GM23338 (cell line): ENCODE data around the gene ATF7IP2. TPM values are rescaled to one million over a fixed set of nuclear protein-coding genes. Genes with fewer than 3 reads are reported as not detected.

Experiments
- ATAC-seq: fragments of 200-7000 bp; cut with Tn5 transposase; 3 replicates; pipeline ENCODE4 v1.9.1; 2020
- DNase-seq: peaks from one replicate; pipeline ENCODE4 v3.0.0-alpha.2; 2015; ENCODE audit warnings: low spot score
- H2AFZ ChIP-seq: fragments of 200-600 bp; sonication (generic); 2 replicates; pipeline ENCODE4 v1.8.0; 2016; ENCODE audit warnings: antibody characterized with exemption, mild to moderate bottlenecking, moderate library complexity
- H3F3A ChIP-seq: fragments of 200-600 bp; sonication (generic); replicated peaks from 2 replicates; pipeline ENCODE4 v1.8.0; 2017; ENCODE audit warnings: antibody characterized with exemption, mixed run types, low read depth
- H3K27ac ChIP-seq: fragments of 200-600 bp; sonication (generic); 2 replicates; pipeline ENCODE4 v1.6.1; 2016; ENCODE audit warnings: low read depth
- H3K27me3 ChIP-seq: fragments of 200-600 bp; sonication (generic); 2 replicates; pipeline ENCODE4 v1.8.0; 2016; ENCODE audit warnings: mild to moderate bottlenecking, mixed run types, moderate library complexity; ENCODE audit not compliant: insufficient read depth
- H3K36me3 ChIP-seq: fragments of 200-600 bp; sonication (generic); 2 replicates; pipeline ENCODE4 v1.8.0; 2016; ENCODE audit warnings: mild to moderate bottlenecking; ENCODE audit not compliant: insufficient read depth
- H3K4me1 ChIP-seq: fragments of 200-600 bp; sonication (generic); 2 replicates; pipeline ENCODE4 v1.8.0; 2016; ENCODE audit warnings: mild to moderate bottlenecking, moderate library complexity; ENCODE audit not compliant: insufficient read depth
- H3K4me2 ChIP-seq: fragments of 200-600 bp; sonication (generic); 2 replicates; pipeline ENCODE4 v1.7.1; 2017; ENCODE audit warnings: mixed run types
- H3K4me3 ChIP-seq: fragments of 200-600 bp; sonication (generic); 2 replicates; pipeline ENCODE4 v1.6.1; 2016; ENCODE audit warnings: mixed run types
- H3K79me2 ChIP-seq: fragments of 200-600 bp; sonication (generic); replicated peaks from 2 replicates; pipeline ENCODE4 v1.8.0; 2017; ENCODE audit warnings: mild to moderate bottlenecking; ENCODE audit not compliant: insufficient read depth
- H3K9me2 ChIP-seq: fragments of 200-600 bp; sonication (generic); 2 replicates; pipeline ENCODE4 v1.8.0; 2017; ENCODE audit not compliant: insufficient read depth
- H4K20me1 ChIP-seq: fragments of 200-600 bp; sonication (generic); replicated peaks from 2 replicates; pipeline ENCODE4 v1.8.0; 2017; ENCODE audit warnings: mild to moderate bottlenecking; ENCODE audit not compliant: insufficient read depth
- H3K27ac Mint-ChIP-seq: 2 replicates; pipeline ENCODE4 v1.8.0; 2020; ENCODE audit warnings: inconsistent platforms, mild to moderate bottlenecking, moderate library complexity, mixed read lengths
- H3K27me3 Mint-ChIP-seq: 3 replicates; pipeline ENCODE4 v1.8.0; 2022; ENCODE audit warnings: low read depth, mild to moderate bottlenecking, moderate library complexity, mixed read lengths, inconsistent platforms; ENCODE audit not compliant: insufficient read depth, poor library complexity
- H3K36me3 Mint-ChIP-seq: 3 replicates; pipeline ENCODE4 v1.8.0; 2021; ENCODE audit warnings: low read depth, mild to moderate bottlenecking, inconsistent platforms, moderate library complexity, mixed read lengths
- H3K4me1 Mint-ChIP-seq: 3 replicates; pipeline ENCODE4 v1.8.0; 2020; ENCODE audit warnings: mild to moderate bottlenecking, inconsistent platforms, mixed read lengths
- H3K4me3 Mint-ChIP-seq: 3 replicates; pipeline ENCODE4 v1.8.0; 2021; ENCODE audit warnings: moderate library complexity, mild to moderate bottlenecking, inconsistent platforms, mixed read lengths
- H3K9me3 Mint-ChIP-seq: 3 replicates; pipeline ENCODE4 v1.8.0; 2020; ENCODE audit warnings: moderate library complexity, mild to moderate bottlenecking, inconsistent platforms, mixed read lengths
- CREB1 ChIP-seq: fragments of 250-450 bp; sonication (Bioruptor Pico); IDR thresholded peaks from 2 replicates; pipeline ENCODE4 v1.5.0; 2020; ENCODE audit warnings: low read depth, mild to moderate bottlenecking, moderate library complexity
- EZH2 ChIP-seq: fragments of 200-600 bp; sonication (generic); IDR thresholded peaks from one replicate; pipeline ENCODE4 v1.8.0; 2017; ENCODE audit warnings: antibody characterized with exemption, mild to moderate bottlenecking, low read depth; ENCODE audit not compliant: unreplicated experiment
- EZH2phosphoT487 ChIP-seq: fragments of 200-600 bp; sonication (generic); IDR thresholded peaks from one replicate; pipeline ENCODE4 v1.8.1; 2018; ENCODE audit warnings: antibody characterized with exemption; ENCODE audit not compliant: unreplicated experiment
- JUNB ChIP-seq: IDR thresholded peaks from one replicate; pipeline ENCODE4 v1.6.1; 2016; ENCODE audit warnings: antibody characterized with exemption; ENCODE audit not compliant: unreplicated experiment
- NANOG ChIP-seq: IDR thresholded peaks from 2 replicates; pipeline ENCODE4 v1.6.1; 2016; ENCODE audit warnings: antibody characterized with exemption, borderline replicate concordance
- POLR2AphosphoS5 ChIP-seq: IDR thresholded peaks from 2 replicates; pipeline ENCODE4 v1.6.1; 2016; ENCODE audit warnings: antibody characterized with exemption, low read depth
- STAT1 ChIP-seq: IDR thresholded peaks from one replicate; pipeline ENCODE4 v1.6.1; 2016; ENCODE audit warnings: antibody characterized with exemption; ENCODE audit not compliant: unreplicated experiment
- ZNF114 ChIP-seq: fragments of 250-450 bp; sonication (Bioruptor Pico); IDR thresholded peaks from 2 replicates; pipeline ENCODE4 v1.5.0; 2020; ENCODE audit warnings: mild to moderate bottlenecking, moderate library complexity
- ZNF331 ChIP-seq: fragments of 250-450 bp; sonication (Bioruptor Pico); IDR thresholded peaks from 2 replicates; pipeline ENCODE4 v1.5.0; 2020; ENCODE audit warnings: low read depth, mild to moderate bottlenecking, moderate library complexity
- polyA plus RNA-seq: library from polyadenylated mRNA; unstranded; fragments of >200 nt; fragmentation: Nextera tagmentation; extraction: Ambion mirVana; gene quantifications from 2 replicates; pipeline ENCODE4 v1.2.1, GENCODE V29; 2016
- total RNA-seq: library from RNA; depleted of rRNA; stranded (reverse); fragments of >200 nt; shearing (Covaris generic); gene quantifications from 2 replicates; pipeline ENCODE4 v1.2.3, GENCODE V29; 2014
- TF ChIP-seq, protein P1 (sequence below): IDR thresholded peaks from 2 replicates; pipeline ENCODE4 v1.6.1; 2016; ENCODE audit warnings: antibody characterized with exemption
- TF ChIP-seq, protein P2 (sequence below): fragments of 250-450 bp; sonication (Bioruptor Pico); IDR thresholded peaks from 2 replicates; pipeline ENCODE4 v1.5.0; 2020; ENCODE audit warnings: mild to moderate bottlenecking, moderate library complexity
- TF ChIP-seq, protein P3 (sequence below): IDR thresholded peaks from one replicate; pipeline ENCODE4 v1.6.1; 2018; ENCODE audit warnings: antibody characterized with exemption; ENCODE audit not compliant: unreplicated experiment
- TF ChIP-seq, protein P4 (sequence below), 2 experiments: fragments of 200-600 bp in 1 of 2; sonication (generic) in 1 of 2; conservative IDR thresholded peaks; 2 replicates each; pipeline versions ENCODE4 v1.5.1 to v1.6.1; 2016 to 2017; ENCODE audit warnings: antibody characterized with exemption in 2 of 2, low read depth in 2 of 2, mild to moderate bottlenecking in 2 of 2, moderate library complexity in 1 of 2

ATF7IP2 gene
- total and polyA plus RNA-seq, 2 experiments from 2014 or later: 27.9 to 55.7 TPM

DNA sequence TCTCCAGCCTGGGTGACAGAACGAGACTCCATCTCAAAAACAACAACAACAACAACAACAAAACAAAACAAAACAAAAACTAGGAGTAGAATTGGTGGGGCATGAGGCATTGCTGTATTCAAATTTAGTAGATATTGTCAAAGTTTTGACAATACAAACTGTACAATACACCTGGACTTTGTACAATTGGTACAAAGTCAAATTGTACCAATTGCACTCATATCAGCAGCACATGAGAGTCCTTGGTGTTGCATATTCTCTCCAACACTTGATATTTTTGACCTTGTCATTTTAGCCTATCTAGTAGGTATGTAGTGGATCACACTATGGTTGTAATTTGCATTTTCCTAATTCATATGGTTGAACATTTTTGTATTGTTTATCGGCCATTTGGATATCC lies 14.3 kb upstream of the ATF7IP2 start:
- Histone ChIP-seq H3F3A (no peaks in the 10 kb centered on the region), H3K4me2 (no peak overlapping the region), H4K20me1 (no peaks in the 10 kb centered on the region), H3K36me3 (no peaks in the 10 kb centered on the region), H3K27ac (no peak overlapping the region), H3K4me3 (no peak overlapping the region), H3K27me3 (no peaks in the 10 kb centered on the region), H3K79me2 (no peaks in the 10 kb centered on the region), H3K9me2 (no peaks in the 10 kb centered on the region), H3K4me1 (no peaks in the 10 kb centered on the region), H2AFZ (no peak overlapping the region)
- no peak for ATAC-seq
- no peak for DNase-seq
- TF ChIP-seq EZH2phosphoT487 (no peak), EZH2 (no peak), NANOG (no peak), POLR2AphosphoS5 (no peak), STAT1 (no peak), ZNF114 (no peak), CREB1 (no peak), JUNB (no peak), ZNF331 (CRISPR knock-in tag) (no peak)
- TF ChIP-seq, protein P1, sequence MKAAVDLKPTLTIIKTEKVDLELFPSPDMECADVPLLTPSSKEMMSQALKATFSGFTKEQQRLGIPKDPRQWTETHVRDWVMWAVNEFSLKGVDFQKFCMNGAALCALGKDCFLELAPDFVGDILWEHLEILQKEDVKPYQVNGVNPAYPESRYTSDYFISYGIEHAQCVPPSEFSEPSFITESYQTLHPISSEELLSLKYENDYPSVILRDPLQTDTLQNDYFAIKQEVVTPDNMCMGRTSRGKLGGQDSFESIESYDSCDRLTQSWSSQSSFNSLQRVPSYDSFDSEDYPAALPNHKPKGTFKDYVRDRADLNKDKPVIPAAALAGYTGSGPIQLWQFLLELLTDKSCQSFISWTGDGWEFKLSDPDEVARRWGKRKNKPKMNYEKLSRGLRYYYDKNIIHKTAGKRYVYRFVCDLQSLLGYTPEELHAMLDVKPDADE: no peak
- TF ChIP-seq, protein P2, sequence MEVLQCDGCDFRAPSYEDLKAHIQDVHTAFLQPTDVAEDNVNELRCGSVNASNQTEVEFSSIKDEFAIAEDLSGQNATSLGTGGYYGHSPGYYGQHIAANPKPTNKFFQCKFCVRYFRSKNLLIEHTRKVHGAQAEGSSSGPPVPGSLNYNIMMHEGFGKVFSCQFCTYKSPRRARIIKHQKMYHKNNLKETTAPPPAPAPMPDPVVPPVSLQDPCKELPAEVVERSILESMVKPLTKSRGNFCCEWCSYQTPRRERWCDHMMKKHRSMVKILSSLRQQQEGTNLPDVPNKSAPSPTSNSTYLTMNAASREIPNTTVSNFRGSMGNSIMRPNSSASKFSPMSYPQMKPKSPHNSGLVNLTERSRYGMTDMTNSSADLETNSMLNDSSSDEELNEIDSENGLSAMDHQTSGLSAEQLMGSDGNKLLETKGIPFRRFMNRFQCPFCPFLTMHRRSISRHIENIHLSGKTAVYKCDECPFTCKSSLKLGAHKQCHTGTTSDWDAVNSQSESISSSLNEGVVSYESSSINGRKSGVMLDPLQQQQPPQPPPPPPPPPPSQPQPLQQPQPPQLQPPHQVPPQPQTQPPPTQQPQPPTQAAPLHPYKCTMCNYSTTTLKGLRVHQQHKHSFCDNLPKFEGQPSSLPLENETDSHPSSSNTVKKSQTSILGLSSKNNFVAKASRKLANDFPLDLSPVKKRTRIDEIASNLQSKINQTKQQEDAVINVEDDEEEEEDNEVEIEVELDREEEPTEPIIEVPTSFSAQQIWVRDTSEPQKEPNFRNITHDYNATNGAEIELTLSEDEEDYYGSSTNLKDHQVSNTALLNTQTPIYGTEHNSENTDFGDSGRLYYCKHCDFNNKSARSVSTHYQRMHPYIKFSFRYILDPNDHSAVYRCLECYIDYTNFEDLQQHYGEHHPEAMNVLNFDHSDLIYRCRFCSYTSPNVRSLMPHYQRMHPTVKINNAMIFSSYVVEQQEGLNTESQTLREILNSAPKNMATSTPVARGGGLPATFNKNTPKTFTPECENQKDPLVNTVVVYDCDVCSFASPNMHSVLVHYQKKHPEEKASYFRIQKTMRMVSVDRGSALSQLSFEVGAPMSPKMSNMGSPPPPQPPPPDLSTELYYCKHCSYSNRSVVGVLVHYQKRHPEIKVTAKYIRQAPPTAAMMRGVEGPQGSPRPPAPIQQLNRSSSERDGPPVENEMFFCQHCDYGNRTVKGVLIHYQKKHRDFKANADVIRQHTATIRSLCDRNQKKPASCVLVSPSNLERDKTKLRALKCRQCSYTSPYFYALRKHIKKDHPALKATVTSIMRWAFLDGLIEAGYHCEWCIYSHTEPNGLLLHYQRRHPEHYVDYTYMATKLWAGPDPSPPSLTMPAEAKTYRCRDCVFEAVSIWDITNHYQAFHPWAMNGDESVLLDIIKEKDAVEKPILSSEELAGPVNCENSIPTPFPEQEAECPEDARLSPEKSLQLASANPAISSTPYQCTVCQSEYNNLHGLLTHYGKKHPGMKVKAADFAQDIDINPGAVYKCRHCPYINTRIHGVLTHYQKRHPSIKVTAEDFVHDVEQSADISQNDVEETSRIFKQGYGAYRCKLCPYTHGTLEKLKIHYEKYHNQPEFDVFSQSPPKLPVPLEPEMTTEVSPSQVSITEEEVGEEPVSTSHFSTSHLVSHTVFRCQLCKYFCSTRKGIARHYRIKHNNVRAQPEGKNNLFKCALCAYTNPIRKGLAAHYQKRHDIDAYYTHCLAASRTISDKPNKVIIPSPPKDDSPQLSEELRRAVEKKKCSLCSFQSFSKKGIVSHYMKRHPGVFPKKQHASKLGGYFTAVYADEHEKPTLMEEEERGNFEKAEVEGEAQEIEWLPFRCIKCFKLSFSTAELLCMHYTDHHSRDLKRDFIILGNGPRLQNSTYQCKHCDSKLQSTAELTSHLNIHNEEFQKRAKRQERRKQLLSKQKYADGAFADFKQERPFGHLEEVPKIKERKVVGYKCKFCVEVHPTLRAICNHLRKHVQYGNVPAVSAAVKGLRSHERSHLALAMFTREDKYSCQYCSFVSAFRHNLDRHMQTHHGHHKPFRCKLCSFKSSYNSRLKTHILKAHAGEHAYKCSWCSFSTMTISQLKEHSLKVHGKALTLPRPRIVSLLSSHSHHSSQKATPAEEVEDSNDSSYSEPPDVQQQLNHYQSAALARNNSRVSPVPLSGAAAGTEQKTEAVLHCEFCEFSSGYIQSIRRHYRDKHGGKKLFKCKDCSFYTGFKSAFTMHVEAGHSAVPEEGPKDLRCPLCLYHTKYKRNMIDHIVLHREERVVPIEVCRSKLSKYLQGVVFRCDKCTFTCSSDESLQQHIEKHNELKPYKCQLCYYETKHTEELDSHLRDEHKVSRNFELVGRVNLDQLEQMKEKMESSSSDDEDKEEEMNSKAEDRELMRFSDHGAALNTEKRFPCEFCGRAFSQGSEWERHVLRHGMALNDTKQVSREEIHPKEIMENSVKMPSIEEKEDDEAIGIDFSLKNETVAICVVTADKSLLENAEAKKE: no peak
- TF ChIP-seq, protein P3, sequence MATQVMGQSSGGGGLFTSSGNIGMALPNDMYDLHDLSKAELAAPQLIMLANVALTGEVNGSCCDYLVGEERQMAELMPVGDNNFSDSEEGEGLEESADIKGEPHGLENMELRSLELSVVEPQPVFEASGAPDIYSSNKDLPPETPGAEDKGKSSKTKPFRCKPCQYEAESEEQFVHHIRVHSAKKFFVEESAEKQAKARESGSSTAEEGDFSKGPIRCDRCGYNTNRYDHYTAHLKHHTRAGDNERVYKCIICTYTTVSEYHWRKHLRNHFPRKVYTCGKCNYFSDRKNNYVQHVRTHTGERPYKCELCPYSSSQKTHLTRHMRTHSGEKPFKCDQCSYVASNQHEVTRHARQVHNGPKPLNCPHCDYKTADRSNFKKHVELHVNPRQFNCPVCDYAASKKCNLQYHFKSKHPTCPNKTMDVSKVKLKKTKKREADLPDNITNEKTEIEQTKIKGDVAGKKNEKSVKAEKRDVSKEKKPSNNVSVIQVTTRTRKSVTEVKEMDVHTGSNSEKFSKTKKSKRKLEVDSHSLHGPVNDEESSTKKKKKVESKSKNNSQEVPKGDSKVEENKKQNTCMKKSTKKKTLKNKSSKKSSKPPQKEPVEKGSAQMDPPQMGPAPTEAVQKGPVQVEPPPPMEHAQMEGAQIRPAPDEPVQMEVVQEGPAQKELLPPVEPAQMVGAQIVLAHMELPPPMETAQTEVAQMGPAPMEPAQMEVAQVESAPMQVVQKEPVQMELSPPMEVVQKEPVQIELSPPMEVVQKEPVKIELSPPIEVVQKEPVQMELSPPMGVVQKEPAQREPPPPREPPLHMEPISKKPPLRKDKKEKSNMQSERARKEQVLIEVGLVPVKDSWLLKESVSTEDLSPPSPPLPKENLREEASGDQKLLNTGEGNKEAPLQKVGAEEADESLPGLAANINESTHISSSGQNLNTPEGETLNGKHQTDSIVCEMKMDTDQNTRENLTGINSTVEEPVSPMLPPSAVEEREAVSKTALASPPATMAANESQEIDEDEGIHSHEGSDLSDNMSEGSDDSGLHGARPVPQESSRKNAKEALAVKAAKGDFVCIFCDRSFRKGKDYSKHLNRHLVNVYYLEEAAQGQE: no peak
- TF ChIP-seq, protein P4, sequence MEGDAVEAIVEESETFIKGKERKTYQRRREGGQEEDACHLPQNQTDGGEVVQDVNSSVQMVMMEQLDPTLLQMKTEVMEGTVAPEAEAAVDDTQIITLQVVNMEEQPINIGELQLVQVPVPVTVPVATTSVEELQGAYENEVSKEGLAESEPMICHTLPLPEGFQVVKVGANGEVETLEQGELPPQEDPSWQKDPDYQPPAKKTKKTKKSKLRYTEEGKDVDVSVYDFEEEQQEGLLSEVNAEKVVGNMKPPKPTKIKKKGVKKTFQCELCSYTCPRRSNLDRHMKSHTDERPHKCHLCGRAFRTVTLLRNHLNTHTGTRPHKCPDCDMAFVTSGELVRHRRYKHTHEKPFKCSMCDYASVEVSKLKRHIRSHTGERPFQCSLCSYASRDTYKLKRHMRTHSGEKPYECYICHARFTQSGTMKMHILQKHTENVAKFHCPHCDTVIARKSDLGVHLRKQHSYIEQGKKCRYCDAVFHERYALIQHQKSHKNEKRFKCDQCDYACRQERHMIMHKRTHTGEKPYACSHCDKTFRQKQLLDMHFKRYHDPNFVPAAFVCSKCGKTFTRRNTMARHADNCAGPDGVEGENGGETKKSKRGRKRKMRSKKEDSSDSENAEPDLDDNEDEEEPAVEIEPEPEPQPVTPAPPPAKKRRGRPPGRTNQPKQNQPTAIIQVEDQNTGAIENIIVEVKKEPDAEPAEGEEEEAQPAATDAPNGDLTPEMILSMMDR (conservative IDR thresholded peaks at IDR 0.05; ENCODE audit: low read depth in 2 of 2): no peak
- peaks cover 10% of the 10 kb centered on the region; the same call in 2 of the 3 replicates for H3K9me3 Mint-ChIP-seq
- H3K4me1 Mint-ChIP-seq: no peaks in the 10 kb centered on the region
- no peak overlapping the region for H3K27ac Mint-ChIP-seq
- peaks cover 3% of the 10 kb centered on the region for H3K27me3 Mint-ChIP-seq
- no peak overlapping the region for H3K4me3 Mint-ChIP-seq
- H3K36me3 Mint-ChIP-seq: no peaks in the 10 kb centered on the region
